Retina (tissue), 1 donor: ENCODE results near the gene MPG.

ENCODE experiments used
- DNase-seq: peaks from one replicate; pipeline ENCODE4 v3.0.0-alpha.2; 2016

Gene MPG

DNA sequence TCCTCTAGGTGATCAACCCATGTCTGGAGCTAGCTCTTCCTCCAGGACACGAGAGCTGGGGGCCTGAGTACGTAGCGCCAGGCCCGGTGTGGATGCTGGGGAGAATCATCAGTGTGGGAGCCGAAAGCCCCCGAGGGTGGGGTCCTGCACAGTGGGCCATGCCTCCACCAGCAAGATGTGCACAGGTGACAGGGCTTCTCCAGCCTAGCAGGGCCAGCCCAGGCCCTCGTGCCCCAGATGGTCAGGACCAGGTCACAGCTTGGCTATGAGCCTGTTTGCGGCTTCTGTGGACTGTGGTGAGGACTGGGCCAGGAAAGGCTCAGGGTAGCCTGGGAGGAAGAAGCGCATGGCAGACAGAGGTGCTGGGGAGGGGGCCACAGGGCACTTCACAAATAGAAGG, 7.8 kb downstream of the MPG start:
- DNase-seq = no peak

DNA sequence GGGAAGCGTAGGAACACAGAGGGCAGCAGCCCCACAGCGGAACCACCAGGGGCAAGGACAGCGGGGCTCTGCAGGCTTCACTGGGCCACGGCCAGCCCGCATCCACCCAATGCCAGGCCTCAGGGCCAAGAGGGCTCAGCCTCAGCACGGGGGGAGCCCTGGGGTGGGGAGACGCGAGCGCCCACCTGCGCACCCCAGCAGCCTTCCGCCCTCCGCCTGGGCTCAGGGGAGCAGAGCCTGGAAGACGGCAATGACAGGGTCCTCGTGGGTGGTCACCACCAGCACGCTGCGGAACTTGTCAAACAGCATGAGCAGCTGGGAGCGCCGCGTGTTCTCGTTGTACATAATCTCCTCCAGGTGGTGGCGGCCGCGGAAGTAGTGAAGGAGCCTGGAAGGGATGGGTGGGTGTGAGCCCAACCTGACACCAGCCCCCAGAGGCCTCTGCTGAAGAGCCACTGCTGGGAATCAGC, 8.5 kb downstream of the MPG start:
- DNase-seq = no peak

GRCh38 chr16:88613-89012, 10.6 kb downstream of the MPG start:
- no peak for DNase-seq

DNA sequence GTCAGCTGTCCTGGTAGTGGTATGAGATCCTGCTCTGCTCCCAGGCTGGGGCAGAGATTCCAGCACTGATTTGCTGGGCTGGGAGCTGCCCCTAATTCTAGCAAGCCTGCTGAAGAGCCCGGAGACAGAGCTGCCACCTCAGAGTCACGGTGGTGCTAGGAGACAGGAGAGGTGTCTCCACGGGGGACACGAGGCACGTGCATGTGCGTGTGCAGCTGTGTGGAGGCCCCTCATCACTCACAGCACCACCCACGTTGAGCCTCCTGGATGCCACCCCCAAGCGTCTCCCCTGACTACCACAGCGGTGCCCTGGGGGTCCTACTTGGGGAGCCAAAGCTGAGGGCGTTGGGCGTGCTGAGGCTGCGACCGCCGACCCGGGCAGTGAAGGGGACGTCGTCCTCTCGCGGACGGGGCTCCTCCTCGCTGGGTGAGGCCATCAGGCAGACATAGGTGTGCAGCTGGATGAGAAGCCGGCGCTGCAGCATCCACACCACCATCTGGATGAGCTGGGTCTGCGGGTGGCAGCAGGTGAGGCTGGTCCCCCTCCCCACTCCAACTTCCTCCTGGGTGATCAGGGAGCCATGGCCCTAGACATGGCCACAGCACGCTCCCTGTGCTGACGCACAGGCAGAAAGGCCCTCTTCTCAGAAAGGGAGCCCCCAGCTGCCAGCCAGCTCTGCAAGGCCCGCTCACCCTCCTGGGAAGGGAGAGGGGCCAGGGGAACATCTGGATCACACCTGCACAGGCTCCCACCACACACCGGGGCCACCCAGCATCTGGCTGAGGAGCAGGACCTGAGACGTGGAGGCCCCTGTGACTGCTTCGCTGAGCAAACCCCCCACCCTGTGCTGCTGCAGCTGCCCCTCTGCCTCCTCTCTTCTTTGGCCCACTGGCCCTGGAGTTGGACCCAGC, 11.6 kb downstream of the MPG start:
- no peak for DNase-seq

DNA sequence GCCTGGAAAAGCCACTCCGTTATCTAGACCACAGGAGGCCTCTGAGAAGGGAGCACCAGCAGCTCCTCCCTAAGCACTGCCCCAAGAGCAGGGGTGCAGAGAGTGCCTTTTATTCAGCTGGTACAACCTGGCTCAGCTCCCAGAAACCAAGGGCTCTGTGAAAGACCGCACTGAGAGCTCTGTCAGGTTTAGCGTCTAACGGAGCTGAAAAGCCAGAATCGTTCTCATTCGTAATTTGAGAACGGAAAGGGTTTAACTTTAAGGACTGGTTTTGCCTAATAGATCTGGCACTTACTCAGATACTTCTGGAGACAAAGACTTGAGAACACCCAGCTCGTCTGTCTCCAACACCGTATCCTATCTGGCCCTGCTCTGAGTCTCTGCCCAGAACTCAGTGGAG, 13.5 kb downstream of the MPG start:
- no peak for DNase-seq

DNA sequence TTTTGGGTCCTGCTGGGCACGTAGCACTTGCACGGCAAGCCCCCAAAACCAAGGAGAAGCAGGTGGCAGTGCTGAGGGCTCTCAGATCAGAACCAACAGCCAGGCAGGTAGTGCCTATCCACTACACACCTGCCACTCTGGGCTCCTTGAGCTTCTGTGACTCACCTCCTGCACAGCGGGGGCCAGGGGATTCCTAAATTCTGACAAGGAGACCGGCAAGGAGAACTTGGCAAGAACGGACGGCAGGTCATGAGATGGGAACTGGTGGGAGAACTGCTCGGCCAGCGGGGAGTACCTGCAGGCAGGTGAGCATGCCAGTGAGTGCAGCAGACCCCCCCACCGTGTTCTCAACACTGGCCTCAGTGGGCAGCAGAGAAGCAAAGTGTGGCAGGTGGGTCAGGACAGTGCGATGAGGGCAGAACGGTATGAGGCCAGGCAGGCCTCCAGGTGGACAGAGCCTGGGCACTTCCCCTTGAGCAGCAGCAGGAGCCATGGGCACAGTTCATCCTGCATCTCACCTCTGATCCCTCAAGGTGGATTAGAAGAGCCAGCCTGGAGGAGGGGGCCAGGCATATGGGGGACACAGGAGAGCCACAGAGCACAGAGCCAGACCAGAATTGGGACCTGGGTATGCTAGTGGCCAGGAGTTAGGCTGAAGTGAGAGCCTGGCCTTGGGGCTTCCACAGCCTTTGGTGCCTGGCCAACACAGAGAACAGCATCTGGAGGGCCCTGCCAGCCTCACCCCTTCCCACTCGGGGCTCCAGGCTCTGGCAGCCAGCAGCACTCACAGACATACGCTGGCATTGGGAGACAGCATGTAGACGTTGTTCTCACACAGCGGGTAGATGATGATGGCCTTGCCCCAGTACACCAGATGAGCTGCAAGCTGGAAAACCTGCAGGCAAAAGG, 14.7 kb downstream of the MPG start:
- DNase-seq = no peak

DNA sequence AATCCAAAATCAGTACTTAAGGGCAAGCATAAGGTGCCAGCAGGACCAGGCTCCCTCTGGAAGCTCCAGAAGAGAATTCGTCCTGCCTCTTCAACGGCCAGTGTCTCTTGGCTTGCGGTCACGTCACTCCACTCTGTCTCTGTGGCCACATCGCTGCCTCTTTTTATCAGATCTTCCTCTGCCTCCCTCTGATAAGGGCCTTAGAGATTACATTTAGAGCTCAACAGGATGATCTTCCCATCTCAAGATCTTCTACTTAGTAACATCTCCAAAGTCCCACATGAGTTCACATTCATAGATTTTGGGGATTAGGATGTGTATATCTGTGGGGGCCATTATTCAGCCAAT, 16.9 kb downstream of the MPG start:
- DNase-seq = no peak

DNA sequence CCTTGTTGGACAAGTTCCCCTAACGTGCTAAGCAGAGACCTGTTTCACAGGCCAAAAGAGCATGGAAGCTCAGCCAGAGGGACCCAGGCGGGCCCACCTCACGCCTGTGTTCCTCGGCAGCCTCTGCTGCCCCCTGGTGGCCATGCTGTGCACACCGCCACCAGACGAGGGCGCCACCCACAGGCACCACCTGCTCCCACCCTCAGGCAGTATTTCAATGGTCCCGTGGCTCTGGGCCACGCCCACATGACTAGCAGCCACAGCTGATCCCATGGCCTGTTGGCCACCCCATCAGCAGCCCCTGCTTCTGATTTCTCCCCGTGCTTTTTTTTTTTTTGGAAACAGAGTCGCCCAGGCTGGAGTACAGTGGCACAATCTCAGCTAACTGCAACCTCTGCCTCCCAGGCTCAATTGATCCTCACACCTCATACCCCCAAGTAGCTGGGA, 18.9 kb downstream of the MPG start:
- DNase-seq = peak; percentile 90

GRCh38 chr16:97822-98221, 19.8 kb downstream of the MPG start:
- no peak for DNase-seq

DNA sequence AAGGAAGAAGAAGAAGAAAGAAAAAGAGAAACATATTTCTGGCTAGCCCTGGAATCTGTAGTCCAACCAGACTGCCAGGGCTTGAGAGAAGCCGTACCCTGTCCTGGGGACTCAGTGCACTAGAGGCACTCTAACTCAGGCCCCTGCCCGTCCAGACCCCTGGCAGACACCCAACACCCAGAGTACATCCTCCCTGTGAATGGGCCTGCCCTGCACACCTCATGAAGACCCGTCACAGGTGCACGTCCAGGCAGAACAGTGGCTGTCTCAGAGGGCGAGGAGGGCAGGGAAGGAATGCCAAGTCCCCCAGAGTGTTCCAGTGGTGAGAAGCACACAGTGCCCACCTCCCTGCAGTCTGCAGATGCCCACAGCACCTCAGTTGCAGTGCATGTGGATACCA, 23.0 kb downstream of the MPG start:
- DNase-seq = no peak

DNA sequence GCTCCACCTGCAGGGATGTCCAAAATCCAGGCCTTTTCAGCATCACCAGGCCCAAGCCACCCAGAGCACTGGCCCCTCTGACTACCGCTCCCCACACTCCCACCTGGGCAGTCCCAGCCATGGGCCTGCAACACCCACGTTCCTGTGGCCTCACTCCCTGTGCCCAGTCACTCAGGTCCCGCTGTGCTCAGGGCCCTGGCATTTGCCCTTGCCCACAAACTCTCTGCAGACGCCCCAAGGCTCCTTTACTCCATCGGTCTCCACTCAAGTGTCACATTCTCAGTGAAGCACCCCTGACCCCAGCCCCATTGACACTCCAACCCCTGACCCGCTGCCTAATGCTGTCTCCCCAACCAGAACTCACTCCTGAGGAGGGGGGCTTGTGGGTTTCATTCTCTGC, 23.6 kb downstream of the MPG start:
- DNase-seq = no peak

DNA sequence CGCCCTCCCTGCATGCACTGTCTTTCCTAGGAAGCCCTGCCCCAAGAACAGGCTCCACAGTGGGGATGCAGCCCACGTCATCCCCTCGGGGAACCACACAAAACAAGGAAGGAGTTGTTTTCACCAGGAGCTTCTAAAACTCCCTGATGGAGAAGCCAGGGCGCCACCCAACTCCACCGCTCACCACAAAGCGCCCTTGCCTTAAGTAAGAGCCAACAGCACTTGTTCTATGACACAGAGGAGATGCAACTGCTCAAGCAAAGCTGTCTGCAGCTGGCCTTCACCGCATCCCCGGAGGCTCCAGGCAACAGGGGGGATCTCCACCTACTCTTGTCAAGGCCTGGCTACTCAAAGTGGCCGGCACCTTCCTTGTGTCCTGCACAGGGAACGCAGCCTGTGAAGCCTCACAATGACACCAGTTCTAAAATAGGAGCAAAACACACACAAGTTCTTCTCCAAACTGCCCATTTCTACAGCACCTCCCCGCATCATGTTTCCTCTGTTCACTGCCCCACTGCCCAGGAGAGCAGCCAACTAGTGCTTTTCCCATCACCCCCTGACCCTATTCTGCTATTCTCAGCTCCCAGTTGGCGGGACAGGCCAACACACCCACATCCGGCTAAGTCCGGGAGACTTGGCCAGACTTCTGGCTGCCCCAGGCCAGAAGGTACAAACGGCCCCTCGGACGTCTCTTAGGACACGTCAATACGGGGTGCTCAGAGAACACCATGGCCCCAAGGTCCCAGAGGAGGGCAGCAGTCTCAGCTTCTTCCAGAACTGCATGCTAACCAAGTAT, 24.2 kb downstream of the MPG start:
- no peak for DNase-seq

GRCh38 chr16:104355-104754, 26.3 kb downstream of the MPG start:
- no peak for DNase-seq

GRCh38 chr16:104928-105327, 26.9 kb downstream of the MPG start:
- no peak for DNase-seq

DNA sequence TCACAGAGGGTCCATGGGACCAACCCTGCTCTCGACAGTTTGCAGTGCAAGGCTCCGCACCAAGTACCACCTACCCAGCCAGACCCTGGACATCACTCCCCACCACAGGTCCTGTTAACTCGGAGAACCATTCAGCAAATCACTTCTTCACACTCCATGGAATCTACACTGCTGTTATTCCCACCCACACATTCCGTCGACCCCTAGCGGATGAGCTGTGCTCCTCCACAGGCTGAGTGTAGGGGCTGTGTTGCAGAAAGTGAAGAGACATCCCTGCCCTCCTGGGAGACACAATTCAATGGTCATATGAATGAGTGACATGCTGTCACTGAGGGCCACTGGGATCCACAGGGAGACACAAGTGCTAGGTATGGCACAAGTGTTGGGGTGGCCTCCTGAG, 27.5 kb downstream of the MPG start:
- DNase-seq = no peak

DNA sequence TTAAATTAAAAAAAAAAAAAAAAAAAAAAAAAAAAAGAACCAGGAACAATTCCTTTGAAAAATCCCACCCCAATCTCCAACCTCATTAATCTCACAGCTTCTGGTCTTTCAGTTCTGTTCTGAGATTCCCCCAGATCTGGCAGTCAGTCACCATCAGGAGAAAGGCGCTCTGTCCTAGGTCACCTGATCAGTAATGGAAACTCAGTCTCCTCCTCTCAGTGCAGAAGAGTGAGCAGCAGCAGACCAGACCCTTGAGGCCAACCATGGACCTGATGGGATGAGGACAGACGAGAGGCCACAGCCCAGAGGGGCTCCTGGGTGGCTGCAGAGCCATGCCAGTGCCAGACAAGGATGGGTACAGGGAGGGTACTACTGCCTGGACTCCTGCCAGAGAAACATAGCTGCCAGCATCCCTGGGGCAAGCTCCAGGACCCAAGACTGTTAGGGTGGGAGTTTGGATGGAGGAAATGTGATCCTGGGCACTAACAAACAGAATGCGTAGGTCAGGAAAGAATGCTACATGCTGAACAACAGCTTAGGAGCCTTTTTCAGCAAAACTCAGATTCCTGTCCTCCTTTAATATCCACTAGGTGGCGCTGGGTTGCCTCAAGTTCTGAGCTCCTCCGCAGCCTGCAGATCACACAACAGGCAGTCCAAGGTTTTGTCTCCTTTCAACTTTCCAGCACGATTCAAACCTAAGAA, 28.7 kb downstream of the MPG start:
- peak; percentile 80 for DNase-seq

- DNase-seq = no peak
These were observed 34.3 kb downstream of the MPG start for GRCh38 chr16:112153-112840.

GRCh38 chr16:114327-114726, 36.3 kb downstream of the MPG start:
- no peak for DNase-seq

DNA sequence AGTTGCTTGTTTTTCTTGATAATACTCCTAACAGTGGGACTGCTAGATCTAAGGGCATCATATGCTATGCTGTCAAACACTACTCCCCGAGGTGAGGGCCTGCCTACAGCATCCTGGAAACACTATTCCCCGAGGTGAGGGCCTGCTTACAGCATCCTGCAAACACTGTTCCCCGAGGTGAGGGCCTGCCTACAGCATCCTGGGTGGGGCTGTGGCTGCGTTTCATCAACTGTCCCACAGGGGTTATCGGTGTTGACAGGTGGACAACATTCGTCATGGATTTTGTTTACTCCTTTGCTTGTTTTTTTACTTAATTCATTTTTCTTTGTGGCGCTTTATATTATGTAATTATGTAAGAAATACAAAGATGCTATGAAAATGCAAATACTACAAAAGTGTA, 38.0 kb downstream of the MPG start:
- DNase-seq = no peak

GRCh38 chr16:117379-118365, 39.6 kb downstream of the MPG start:
- peak; percentile 63 for DNase-seq
